Liver (tissue), 9 donors: ENCODE data around the gene C14orf132. TPM values are rescaled to one million over a fixed set of nuclear protein-coding genes. Genes with fewer than 3 reads are reported as not detected.

Experiments
- DNase-seq: peaks from one replicate; pipeline ENCODE4 v3.0.0-alpha.2; 2017; ENCODE audit warnings: low spot score
- H3K27ac ChIP-seq, 2 donors: one replicate each; pipeline ENCODE4 v1.7.0; 2013; ENCODE audit warnings: inconsistent platforms in 2 of 2, low read length in 2 of 2, control low read depth in 1 of 2, low read depth in 1 of 2, mild to moderate bottlenecking in 1 of 2
- H3K27me3 ChIP-seq, 4 donors: one replicate each; pipeline versions ENCODE4 v1.6.1 to v1.7.0; 2013; ENCODE audit warnings: low read length in 3 of 4, inconsistent platforms in 1 of 4, mild to moderate bottlenecking in 1 of 4, moderate library complexity in 1 of 4; ENCODE audit not compliant: control insufficient read depth in 4 of 4, insufficient read depth in 4 of 4
- H3K36me3 ChIP-seq, 4 donors: one replicate each; pipeline versions ENCODE4 v1.6.1 to v1.7.0; 2013; ENCODE audit warnings: low read length in 3 of 4, mild to moderate bottlenecking in 3 of 4, low read depth in 1 of 4, moderate library complexity in 1 of 4; ENCODE audit not compliant: control insufficient read depth in 4 of 4, insufficient read depth in 3 of 4
- H3K4me1 ChIP-seq, 4 donors: one replicate each; pipeline versions ENCODE4 v1.6.1 to v1.7.0; 2013; ENCODE audit warnings: low read length in 3 of 4, mild to moderate bottlenecking in 3 of 4, moderate library complexity in 1 of 4; ENCODE audit not compliant: control insufficient read depth in 4 of 4, insufficient read depth in 4 of 4
- H3K4me3 ChIP-seq, 3 donors: one replicate each; pipeline versions ENCODE4 v1.6.1 to v1.7.0; 2013; ENCODE audit warnings: low read length in 3 of 3, control low read depth in 1 of 3, low read depth in 1 of 3, mild to moderate bottlenecking in 1 of 3
- H3K9ac ChIP-seq, 2 donors: one replicate each; pipeline ENCODE4 v1.7.0; 2013; ENCODE audit warnings: low read length in 2 of 2, mild to moderate bottlenecking in 2 of 2, moderate library complexity in 2 of 2, control low read depth in 1 of 2, low read depth in 1 of 2
- H3K9me3 ChIP-seq, 4 donors: one replicate each; pipeline versions ENCODE4 v1.6.1 to v1.7.0; 2013; ENCODE audit warnings: low read length in 3 of 4; ENCODE audit not compliant: control insufficient read depth in 4 of 4
- ATF3 ChIP-seq: IDR thresholded peaks from 2 replicates; pipeline ENCODE4 v1.6.1; 2016; ENCODE audit warnings: antibody characterized with exemption
- CTCF ChIP-seq: fragments of 150-350 bp; IDR thresholded peaks from 2 replicates; pipeline ENCODE4 v1.5.1; 2017; ENCODE audit warnings: improper control_type of control experiment, low read depth, low read length; ENCODE audit not compliant: missing input control
- EGR1 ChIP-seq, 2 donors: IDR thresholded peaks; 2 replicates each; pipeline ENCODE4 v1.6.1; 2016 to 2018; ENCODE audit warnings: antibody characterized with exemption in 2 of 2, low read depth in 2 of 2
- FOXA1 ChIP-seq: IDR thresholded peaks from 2 replicates; pipeline ENCODE4 v1.6.1; 2016; ENCODE audit warnings: antibody characterized with exemption
- FOXA2 ChIP-seq: IDR thresholded peaks from 2 replicates; pipeline ENCODE4 v1.6.1; 2016; ENCODE audit warnings: antibody characterized with exemption
- GABPA ChIP-seq, 2 donors: IDR thresholded peaks in 1 of 2; conservative IDR thresholded peaks in 1 of 2; 2 replicates each; pipeline ENCODE4 v1.6.1; 2016; ENCODE audit warnings: antibody characterized with exemption in 2 of 2, mild to moderate bottlenecking in 1 of 2, moderate library complexity in 1 of 2
- HNF4A ChIP-seq, 2 donors: conservative IDR thresholded peaks; 2 replicates each; pipeline ENCODE4 v1.6.1; 2016; ENCODE audit warnings: antibody characterized with exemption in 2 of 2, mild to moderate bottlenecking in 2 of 2
- HNF4G ChIP-seq: IDR thresholded peaks from 2 replicates; pipeline ENCODE4 v1.6.1; 2016; ENCODE audit warnings: antibody characterized with exemption
- JUND ChIP-seq, 2 donors: IDR thresholded peaks; 2 replicates each; pipeline ENCODE4 v1.6.1; 2016; ENCODE audit warnings: antibody characterized with exemption in 2 of 2
- MAX ChIP-seq: IDR thresholded peaks from 2 replicates; pipeline ENCODE4 v1.6.1; 2016; ENCODE audit warnings: antibody characterized with exemption
- NR2F2 ChIP-seq: IDR thresholded peaks from 2 replicates; pipeline ENCODE4 v1.6.1; 2016; ENCODE audit warnings: antibody characterized with exemption
- RAD21 ChIP-seq, 2 donors: IDR thresholded peaks; 2 replicates each; pipeline ENCODE4 v1.6.1; 2016; ENCODE audit warnings: antibody characterized with exemption in 2 of 2, mild to moderate bottlenecking in 2 of 2
- REST ChIP-seq: IDR thresholded peaks from 2 replicates; pipeline ENCODE4 v1.6.1; 2016; ENCODE audit warnings: antibody characterized with exemption, mild to moderate bottlenecking
- RXRA ChIP-seq, 2 donors: IDR thresholded peaks; 2 replicates each; pipeline ENCODE4 v1.6.1; 2017 to 2018; ENCODE audit warnings: antibody characterized with exemption in 2 of 2, mild to moderate bottlenecking in 1 of 2
- SP1 ChIP-seq: IDR thresholded peaks from 2 replicates; pipeline ENCODE4 v1.6.1; 2018; ENCODE audit warnings: antibody characterized with exemption, mild to moderate bottlenecking
- TAF1 ChIP-seq: conservative IDR thresholded peaks from 2 replicates; pipeline ENCODE4 v1.6.1; 2016; ENCODE audit warnings: antibody characterized with exemption, mild to moderate bottlenecking
- YY1 ChIP-seq: IDR thresholded peaks from 2 replicates; pipeline ENCODE4 v1.6.1; 2016; ENCODE audit warnings: antibody characterized with exemption, mild to moderate bottlenecking
- ZBTB33 ChIP-seq: IDR thresholded peaks from 2 replicates; pipeline ENCODE4 v1.6.1; 2016; ENCODE audit warnings: antibody characterized with exemption
- WGBS: extraction: QIAGEN DNeasy Blood & Tissue Kit; methylation state at CpG from one replicate; pipeline ENCODE4 v1.1.7; 2013; 5-methylcytosine and 5-hydroxymethylcytosine counted together
- polyA plus RNA-seq, 2 donors: library from polyadenylated mRNA; stranded (reverse) in 1 of 2; unstranded in 1 of 2; fragments of 200-250 nt in 1 of 2; fragments of >200 nt in 1 of 2; fragmentation: Nextera tagmentation in 1 of 2; extraction: Ambion mirVana in 1 of 2; gene quantifications; one replicate each; pipeline versions ENCODE4 v1.2.1 to v1.2.3, GENCODE V29; 2013 to 2015
- total RNA-seq, 2 donors: library from RNA; depleted of rRNA; stranded (reverse); fragments of >200 nt; gene quantifications; one replicate each; pipeline ENCODE4 v1.2.3, GENCODE V29; 2014
- donor health status: healthy.
- donor health status: healthy.
- donor health status: healthy.
- donor health status: healthy.
- donor health status: healthy.

The C14orf132 gene
- total and polyA plus RNA-seq, 4 donors, result 1.8 to 3.0 (median 2.1) TPM

- Histone ChIP-seq H3K36me3 (no peaks in the 10 kb centered on the region), H3K27me3 (no peaks in the 10 kb centered on the region), H3K9me3 (no peaks in the 10 kb centered on the region), H3K4me3 (no peak overlapping the region), H3K9ac (no peak overlapping the region), H3K4me1 (peaks cover 0 to 2% (median 0%) of the 10 kb centered on the region in 4 donors), H3K27ac (no peak overlapping the region)
- TF ChIP-seq RAD21 (IDR thresholded peaks at IDR 0.05), result no peak
- TF ChIP-seq EGR1 (IDR thresholded peaks at IDR 0.05; ENCODE audit: low read depth in 2 of 2), result no peak
- no peak for TF ChIP-seq CTCF
- TF ChIP-seq ZBTB33, result no peak
- TF ChIP-seq FOXA2, result no peak
- TF ChIP-seq TAF1, result no peak
- TF ChIP-seq HNF4A (conservative IDR thresholded peaks at IDR 0.05), result no peak
- TF ChIP-seq GABPA (IDR thresholded peaks at IDR 0.05 in 1 of 2, conservative IDR thresholded peaks at IDR 0.05 in 1 of 2), result no peak
- no peak for TF ChIP-seq ATF3
- no peak for TF ChIP-seq HNF4G
- TF ChIP-seq FOXA1, result no peak
- TF ChIP-seq NR2F2, result no peak
- no peak for TF ChIP-seq SP1
- no peak for TF ChIP-seq MAX
- no peak for TF ChIP-seq JUND (IDR thresholded peaks at IDR 0.05)
- 88% methylated on average over 5 of the region's 5 CpGs for WGBS
- no peak for DNase-seq
Observed at GRCh38 chr14:96053248-96053599, 14.1 kb downstream of the C14orf132 start.

- Histone ChIP-seq H3K27ac (no peak overlapping the region), H3K4me1 (peaks cover 0 to 2% (median 0%) of the 10 kb centered on the region in 4 donors), H3K27me3 (no peaks in the 10 kb centered on the region), H3K9me3 (no peaks in the 10 kb centered on the region), H3K9ac (no peak overlapping the region), H3K36me3 (no peaks in the 10 kb centered on the region), H3K4me3 (no peak overlapping the region)
- no peak for DNase-seq
- WGBS, result 89% methylated on average over 13 of the region's 13 CpGs
- TF ChIP-seq RXRA (IDR thresholded peaks at IDR 0.05), result no peak
- no peak for TF ChIP-seq REST
- no peak for TF ChIP-seq EGR1 (IDR thresholded peaks at IDR 0.05; ENCODE audit: low read depth in 2 of 2)
- TF ChIP-seq GABPA (IDR thresholded peaks at IDR 0.05 in 1 of 2, conservative IDR thresholded peaks at IDR 0.05 in 1 of 2), result no peak
- TF ChIP-seq HNF4G, result no peak
- TF ChIP-seq YY1, result no peak
- no peak for TF ChIP-seq NR2F2
- TF ChIP-seq CTCF, result no peak
- no peak for TF ChIP-seq TAF1
- TF ChIP-seq MAX, result no peak
- TF ChIP-seq SP1, result no peak
- no peak for TF ChIP-seq FOXA1
- no peak for TF ChIP-seq ATF3
Observed at GRCh38 chr14:96053600-96054381, 14.6 kb downstream of the C14orf132 start.
